ENCODE results near the gene SPAG6.

The SPAG6 gene

DNA sequence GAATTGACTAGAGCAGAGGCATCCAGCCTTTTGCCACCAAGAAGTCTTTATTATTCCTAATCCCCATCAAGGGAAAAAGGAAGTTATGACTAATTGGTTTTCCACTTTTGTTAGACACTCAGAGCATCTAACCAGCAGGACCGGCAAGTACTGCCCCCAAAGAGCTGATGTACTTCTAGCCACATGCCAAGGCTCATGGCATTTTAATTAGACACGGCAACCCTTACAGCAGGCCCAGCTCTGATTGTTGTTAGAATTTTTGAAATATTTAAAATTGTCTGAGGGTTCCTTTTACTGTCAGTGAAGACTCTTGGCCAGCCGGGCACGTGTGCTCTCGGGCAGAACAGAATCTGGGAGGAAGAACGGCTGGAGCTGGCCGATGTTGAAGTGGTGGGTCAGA is 114.8 kb downstream of the SPAG6 start:
- no peak for DNase-seq (ENCODE audit: low spot score)

- DNase-seq (ENCODE audit: low spot score): no peak
Observed at GRCh38 chr10:22460531-22461403, 115.5 kb downstream of the SPAG6 start.

- no peak for DNase-seq (ENCODE audit: low spot score)
Observed at GRCh38 chr10:22461891-22462290, 116.6 kb downstream of the SPAG6 start.

DNA sequence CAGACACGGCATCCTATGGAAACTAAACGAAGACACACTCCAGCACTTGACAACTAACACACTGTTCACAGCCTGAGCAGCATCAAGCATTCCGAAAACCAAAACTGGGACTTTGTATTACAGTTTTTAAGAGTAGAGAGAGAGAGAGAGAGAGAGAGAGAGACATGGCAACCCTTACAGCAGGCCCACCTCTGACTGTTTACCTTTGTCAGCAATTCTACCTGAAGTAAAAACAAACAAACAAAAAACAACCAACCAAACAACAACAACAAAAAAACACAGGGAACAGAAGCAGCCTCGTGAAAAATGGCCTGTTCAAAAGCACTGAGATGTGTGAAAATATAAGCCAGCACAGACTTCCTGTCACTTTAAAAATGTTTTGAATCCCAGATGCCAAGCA is 118.0 kb downstream of the SPAG6 start:
- DNase-seq (ENCODE audit: low spot score): no peak

DNA sequence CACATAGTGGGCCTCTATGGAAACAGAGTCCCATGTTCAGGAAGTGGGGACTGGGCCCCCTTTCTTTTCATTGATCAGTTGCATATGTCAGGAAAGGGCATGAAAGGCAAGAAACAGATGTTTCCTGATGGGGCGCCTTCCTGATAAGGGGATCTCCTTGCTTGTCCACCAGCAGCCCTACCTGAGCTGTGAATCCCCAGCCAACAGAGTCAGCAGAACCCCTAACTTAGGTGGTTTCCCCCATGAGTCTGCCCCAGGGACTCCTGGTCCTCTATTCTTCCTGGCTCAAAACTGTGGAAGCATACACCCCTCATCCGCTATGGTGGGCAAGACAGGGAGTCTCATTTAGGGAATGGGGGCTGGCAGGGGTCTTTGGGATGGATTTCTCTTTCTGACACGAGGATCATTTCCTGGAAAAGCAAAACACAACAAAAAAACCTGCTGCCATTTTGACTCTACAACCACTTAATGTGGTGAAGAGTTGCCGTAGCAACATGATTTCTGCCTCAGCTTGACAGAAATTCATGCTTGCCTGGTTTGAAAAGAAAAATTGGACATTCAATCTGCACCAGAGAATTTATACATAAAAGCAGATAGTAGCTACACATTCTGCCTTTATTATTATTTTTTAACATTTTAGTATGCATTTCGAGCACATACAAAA is 119.8 kb downstream of the SPAG6 start:
- no peak for DNase-seq (ENCODE audit: low spot score)

GRCh38 chr10:22466763-22467334 is 121.6 kb downstream of the SPAG6 start:
- DNase-seq (ENCODE audit: low spot score): no peak

Data from hematopoietic multipotent progenitor cell treated with erythropoietin and hydrocortisone succinate and interleukin-3 and kit ligand, for 17 days (in vitro differentiated cells).